ENCODE results near the gene PON3. TPM values are rescaled to one million over a fixed set of nuclear protein-coding genes. Genes with fewer than 3 reads are reported as not detected.

The PON3 gene
- total RNA-seq, 1 donor from 2014 or later = not detected

- H3K4me3 Mint-ChIP-seq = peak within 1 kb of the TSS; percentile 88
- Histone ChIP-seq H3K36me3 (no peaks in the 10 kb centered on the region), H3K27me3 (no peaks in the 10 kb centered on the region), H3F3A (ENCODE audit: low read depth) (peaks cover 9% of the 10 kb centered on the region), H2AFZ (replicated peaks) (peak within 1 kb of the TSS; percentile 89), H3K27ac (peak within 1 kb of the TSS; percentile 23), H3K9ac (peak within 1 kb of the TSS; percentile 76), H3K4me3 (peak within 1 kb of the TSS; percentile 70), H3K79me2 (ENCODE audit: low read depth) (peaks cover 49% of the 10 kb centered on the region), H3K4me2 (peak within 1 kb of the TSS; percentile 79), H4K20me1 (ENCODE audit: low read depth) (no peaks in the 10 kb centered on the region), H3K4me1 (peaks cover 5% of the 10 kb centered on the region), H3K9me3 (ENCODE audit: low read depth) (no peaks in the 10 kb centered on the region)
- H3K27me3 Mint-ChIP-seq (ENCODE audit: insufficient read depth, low read depth) = peaks cover 2% of the 10 kb centered on the region
- TF ChIP-seq EZH2phosphoT487 (IDR thresholded peaks at IDR 0.05) = no peak
- TF ChIP-seq, protein P1, sequence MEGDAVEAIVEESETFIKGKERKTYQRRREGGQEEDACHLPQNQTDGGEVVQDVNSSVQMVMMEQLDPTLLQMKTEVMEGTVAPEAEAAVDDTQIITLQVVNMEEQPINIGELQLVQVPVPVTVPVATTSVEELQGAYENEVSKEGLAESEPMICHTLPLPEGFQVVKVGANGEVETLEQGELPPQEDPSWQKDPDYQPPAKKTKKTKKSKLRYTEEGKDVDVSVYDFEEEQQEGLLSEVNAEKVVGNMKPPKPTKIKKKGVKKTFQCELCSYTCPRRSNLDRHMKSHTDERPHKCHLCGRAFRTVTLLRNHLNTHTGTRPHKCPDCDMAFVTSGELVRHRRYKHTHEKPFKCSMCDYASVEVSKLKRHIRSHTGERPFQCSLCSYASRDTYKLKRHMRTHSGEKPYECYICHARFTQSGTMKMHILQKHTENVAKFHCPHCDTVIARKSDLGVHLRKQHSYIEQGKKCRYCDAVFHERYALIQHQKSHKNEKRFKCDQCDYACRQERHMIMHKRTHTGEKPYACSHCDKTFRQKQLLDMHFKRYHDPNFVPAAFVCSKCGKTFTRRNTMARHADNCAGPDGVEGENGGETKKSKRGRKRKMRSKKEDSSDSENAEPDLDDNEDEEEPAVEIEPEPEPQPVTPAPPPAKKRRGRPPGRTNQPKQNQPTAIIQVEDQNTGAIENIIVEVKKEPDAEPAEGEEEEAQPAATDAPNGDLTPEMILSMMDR (IDR thresholded peaks at IDR 0.05) = no peak
- TF ChIP-seq EZH2 (IDR thresholded peaks at IDR 0.05) = no peak
- peaks cover 41% of the 10 kb centered on the region for H3K4me1 Mint-ChIP-seq
- peaks cover 20% of the 10 kb centered on the region for H3K36me3 Mint-ChIP-seq
- H3K9me3 Mint-ChIP-seq = no peaks in the 10 kb centered on the region
- peak within 1 kb of the TSS; percentile 100 for H3K27ac Mint-ChIP-seq
- DNase-seq (ENCODE audit: low spot score) = peak; percentile 92
Observed at GRCh38 chr7:95434557-95435421, 38.6 kb upstream of the PON3 start, which contains the start of gene PON2. PON2 (minus strand) TSS chr7:95435028; CDS start chr7:95434951, 77 bp downstream.

DNA sequence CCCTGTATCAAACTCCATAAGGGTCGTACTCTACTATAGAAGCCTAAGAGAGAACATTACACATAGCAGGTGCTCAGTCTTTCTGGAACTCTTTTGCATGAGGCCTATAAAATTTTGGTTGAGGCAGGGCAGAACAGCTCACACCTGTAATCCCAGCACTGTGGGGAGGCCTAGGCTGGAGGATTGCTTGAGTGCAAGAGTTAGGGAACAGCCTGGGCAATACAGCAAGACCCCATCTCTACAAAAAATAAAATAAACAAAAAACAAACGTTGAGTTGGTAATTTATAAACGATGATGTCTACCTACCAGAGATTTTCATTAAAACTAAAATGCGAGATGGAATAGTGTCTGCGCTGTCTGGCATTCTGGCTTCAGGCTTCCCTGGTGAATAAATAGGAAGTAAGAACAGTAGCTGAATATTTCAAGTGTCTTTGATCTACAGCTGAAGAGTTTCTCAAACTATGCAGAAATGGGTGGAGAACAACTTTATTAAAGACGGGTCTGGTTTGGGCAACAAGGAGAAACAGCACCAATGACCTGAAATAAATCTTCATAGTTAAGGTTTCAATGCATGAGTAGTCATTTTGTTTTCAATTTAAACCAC, 37.9 kb upstream of the PON3 start:
- H3K9me3 ChIP-seq (ENCODE audit: low read depth) = no peaks in the 10 kb centered on the region
- peak overlapping the region; percentile 76 for H3K9ac ChIP-seq
- peaks cover 9% of the 10 kb centered on the region for H3F3A ChIP-seq (ENCODE audit: low read depth)
- H3K36me3 ChIP-seq = no peaks in the 10 kb centered on the region
- peaks cover 25% of the 10 kb centered on the region for H3K36me3 Mint-ChIP-seq
- peak overlapping the region; percentile 79 for H3K4me2 ChIP-seq
- H3K9me3 Mint-ChIP-seq = no peaks in the 10 kb centered on the region
- H3K79me2 ChIP-seq (ENCODE audit: low read depth) = peaks cover 55% of the 10 kb centered on the region
- no peak overlapping the region for H3K27ac ChIP-seq
- peaks cover 39% of the 10 kb centered on the region for H3K4me1 Mint-ChIP-seq
- H3K4me3 ChIP-seq = peak overlapping the region; percentile 70
- H3K4me1 ChIP-seq = peaks cover 5% of the 10 kb centered on the region
- H4K20me1 ChIP-seq (ENCODE audit: low read depth) = no peaks in the 10 kb centered on the region
- no peaks in the 10 kb centered on the region for H3K27me3 Mint-ChIP-seq (ENCODE audit: insufficient read depth, low read depth)
- TF ChIP-seq EZH2phosphoT487 (IDR thresholded peaks at IDR 0.05) (no peak), EZH2 (IDR thresholded peaks at IDR 0.05) (no peak)
- TF ChIP-seq, protein P1 (IDR thresholded peaks at IDR 0.05) = no peak
- peak overlapping the region; percentile 82 for H3K27ac Mint-ChIP-seq
- DNase-seq (ENCODE audit: low spot score) = no peak
- H3K4me3 Mint-ChIP-seq = peak overlapping the region; percentile 86
- H2AFZ ChIP-seq (replicated peaks) = peak overlapping the region; percentile 89
- H3K27me3 ChIP-seq = no peaks in the 10 kb centered on the region

DNA sequence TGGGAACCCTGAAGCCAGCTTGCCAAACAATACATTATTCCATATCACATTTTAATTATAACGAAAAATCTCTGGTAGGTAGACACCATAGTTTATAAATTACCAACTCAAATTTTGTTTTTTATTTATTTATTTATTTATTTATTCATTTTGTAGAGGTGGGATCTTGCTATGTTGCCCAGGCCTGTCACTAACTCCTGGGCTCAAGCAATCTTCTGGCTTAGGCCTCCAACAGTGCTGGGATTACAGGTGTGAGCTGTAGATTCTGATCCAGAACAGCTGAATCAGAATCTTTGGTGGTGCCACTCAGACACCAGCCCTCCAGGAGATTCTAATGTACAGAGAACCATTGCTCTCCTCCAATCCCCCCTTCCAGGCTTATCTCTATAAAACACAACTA, 37.0 kb upstream of the PON3 start:
- Mint-ChIP-seq H3K4me1 (peaks cover 40% of the 10 kb centered on the region), H3K4me3 (peak overlapping the region; percentile 86), H3K9me3 (no peaks in the 10 kb centered on the region), H3K27ac (no peak overlapping the region), H3K27me3 (ENCODE audit: insufficient read depth, low read depth) (no peaks in the 10 kb centered on the region), H3K36me3 (peaks cover 28% of the 10 kb centered on the region)
- Histone ChIP-seq H3K4me3 (no peak overlapping the region), H3K27me3 (no peaks in the 10 kb centered on the region), H4K20me1 (ENCODE audit: low read depth) (peaks cover 6% of the 10 kb centered on the region), H3K4me2 (no peak overlapping the region), H2AFZ (replicated peaks) (no peak overlapping the region), H3K9me3 (ENCODE audit: low read depth) (no peaks in the 10 kb centered on the region), H3F3A (ENCODE audit: low read depth) (peaks cover 9% of the 10 kb centered on the region), H3K9ac (no peak overlapping the region), H3K79me2 (ENCODE audit: low read depth) (peaks cover 58% of the 10 kb centered on the region), H3K36me3 (no peaks in the 10 kb centered on the region), H3K4me1 (peaks cover 10% of the 10 kb centered on the region), H3K27ac (no peak overlapping the region)
- no peak for DNase-seq (ENCODE audit: low spot score)
- TF ChIP-seq EZH2 (IDR thresholded peaks at IDR 0.05) = no peak
- TF ChIP-seq, protein P1 (IDR thresholded peaks at IDR 0.05) = no peak

Measured in neural progenitor cell (in vitro differentiated cells).